ENCODE data around the gene CHTOP. TPM values are rescaled to one million over a fixed set of nuclear protein-coding genes. Genes with fewer than 3 reads are reported as not detected.

CHTOP gene
- total and polyA plus RNA-seq, 2 of the 8 experiments (the other 6 are each of a cell fraction or from before 2014, with no cell fraction given) = 84.6 to 104 TPM

GRCh38 chr1:153607381-153607780, 26.5 kb upstream of the CHTOP start:
- H3K18ac ChIP-seq (ENCODE audit: extremely low read depth, low read length) = no peak overlapping the region
- TF ChIP-seq TAF1 (IDR thresholded peaks at IDR 0.05; ENCODE audit: low read depth, low read length) (no peak), SP2 (IDR thresholded peaks at IDR 0.05; ENCODE audit: low read length) (no peak), USF2 (IDR thresholded peaks at IDR 0.05; ENCODE audit: low read length) (no peak), SIN3A (conservative IDR thresholded peaks at IDR 0.05 in 1 of 2, IDR thresholded peaks at IDR 0.05 in 1 of 2; ENCODE audit: low read depth in 1 of 2, low read length in 2 of 2) (no peak), CTBP2 (IDR thresholded peaks at IDR 0.05; ENCODE audit: borderline replicate concordance, insufficient read depth, insufficient read length, low read length) (no peak), ASH2L (IDR thresholded peaks at IDR 0.05; ENCODE audit: low read length) (no peak), BACH1 (IDR thresholded peaks at IDR 0.05; ENCODE audit: low read length) (no peak), MAFK (IDR thresholded peaks at IDR 0.05; ENCODE audit: low read depth, low read length) (no peak), CHD2 (IDR thresholded peaks at IDR 0.05; ENCODE audit: low read length) (no peak), HDAC2 (IDR thresholded peaks at IDR 0.05; ENCODE audit: borderline replicate concordance in 1 of 2, low read depth in 2 of 2, low read length in 2 of 2) (no peak), EP300 (IDR thresholded peaks at IDR 0.05; ENCODE audit: borderline replicate concordance in 1 of 2, low read depth in 2 of 2, low read length in 2 of 2) (no peak)
- DNase-seq (ENCODE audit: low read depth in 1 of 2, low spot score in 2 of 2) = no peak
- H3K9me3 ChIP-seq (ENCODE audit: insufficient read depth in 2 of 2, low read depth in 1 of 2, low read length in 1 of 2) = no peaks in the 10 kb centered on the region
- ChIA-PET CTCF (ENCODE audit: partially characterized antibody) (interaction anchor here (0.6 to 15.9 kb wide), 9 partner anchors 9 to 374 kb away, joined by 3 to 224 read pairs (median 4); partner anchors contain the start of genes S100A13 and S100A14), POLR2A (ENCODE audit: partially characterized antibody) (interaction anchor here (1.0 to 15.3 kb wide), 4 partner anchors 12 to 383 kb away, joined by 3 to 261 read pairs (median 6); partner anchors contain the start of genes CHTOP, RPS27, S100A1 and S100A13)
- H2BK20ac ChIP-seq (ENCODE audit: low read length) = no peak overlapping the region
- H3K23ac ChIP-seq (ENCODE audit: insufficient read length) = no peak overlapping the region
- H3K4me2 ChIP-seq (ENCODE audit: insufficient read depth in 1 of 2, low read depth in 2 of 2, low read length in 2 of 2) = no peak overlapping the region
- no peaks in the 10 kb centered on the region for H3K79me2 ChIP-seq (ENCODE audit: control insufficient read depth in 1 of 2, insufficient read depth in 2 of 2, low read length in 2 of 2)
- H2BK15ac ChIP-seq (ENCODE audit: low read length) = no peak overlapping the region
- no peaks in the 10 kb centered on the region for H4K20me1 ChIP-seq (replicated peaks in 1 of 2; ENCODE audit: control insufficient read depth in 1 of 2, insufficient read depth in 2 of 2, low read length in 2 of 2)
- FAIRE-seq = no peak
- no peak overlapping the region for H3K4me3 ChIP-seq (ENCODE audit: extremely low read depth in 1 of 4, insufficient read depth in 2 of 4, low read depth in 3 of 4, low read length in 4 of 4)
- H2AFZ ChIP-seq (ENCODE audit: low read length) = no peak overlapping the region
- no peak overlapping the region for H3K4ac ChIP-seq (replicated peaks; ENCODE audit: insufficient read length, low read depth, low read length)
- H4K91ac ChIP-seq (replicated peaks; ENCODE audit: insufficient read length, low read length) = no peak overlapping the region
- H2BK5ac ChIP-seq (ENCODE audit: low read depth, low read length) = no peak overlapping the region
- peaks cover 0 to 26% (median 16%) of the 10 kb centered on the region in 4 experiments; a peak in 6 of 7 replicates for H3K4me1 ChIP-seq (replicated peaks in 1 of 4; ENCODE audit: control insufficient read depth in 3 of 4, insufficient read depth in 4 of 4, low read length in 3 of 4)
- H2AK5ac ChIP-seq (ENCODE audit: low read depth, low read length) = no peak overlapping the region
- peaks cover 3% of the 10 kb centered on the region; the same call in 1 of the 2 replicates for H3K23me2 ChIP-seq (ENCODE audit: low read depth, low read length)
- H2BK120ac ChIP-seq (replicated peaks; ENCODE audit: low read depth, low read length) = no peak overlapping the region
- H3K27ac ChIP-seq (ENCODE audit: low read depth, low read length) = no peak overlapping the region; the same call in 1 of the 2 replicates
- no peak overlapping the region for H3K14ac ChIP-seq (ENCODE audit: insufficient read length)
- H4K8ac ChIP-seq (ENCODE audit: extremely low read depth, insufficient read depth, low read length) = no peak overlapping the region; the same call in 1 of the 2 replicates
- WGBS, 2 experiments (ENCODE audit: extremely low coverage in 1 of 2, insufficient coverage in 1 of 2, insufficient read length in 1 of 2, insufficient replicate concordance in 2 of 2, low coverage in 1 of 2, low lambda C conversion rate in 2 of 2, missing lambda C conversion rate in 1 of 2) = 94% methylated on average over 8 of the region's 8 CpGs; no CpG with 5 or more reads in 1 of the 2 experiments
- no peak overlapping the region for H3K9ac ChIP-seq (replicated peaks in 1 of 4; ENCODE audit: extremely low read depth in 1 of 4, low read depth in 3 of 4, low read length in 3 of 4)
- H4K5ac ChIP-seq (ENCODE audit: insufficient read length, low read depth, low read length) = no peak overlapping the region
- no peaks in the 10 kb centered on the region for H3K27me3 ChIP-seq (replicated peaks in 1 of 4; ENCODE audit: control insufficient read depth in 3 of 4, extremely low read depth in 1 of 4, insufficient read depth in 3 of 4, low read length in 3 of 4)
- no peak overlapping the region for H3K56ac ChIP-seq (replicated peaks; ENCODE audit: insufficient read length, low read depth, low read length)
- H2BK12ac ChIP-seq (ENCODE audit: low read depth, low read length) = no peak overlapping the region
- H3K36me3 ChIP-seq (ENCODE audit: control insufficient read depth in 2 of 4, insufficient read depth in 4 of 4, low read length in 3 of 4) = no peaks in the 10 kb centered on the region
- H3K79me1 ChIP-seq (ENCODE audit: low read depth, low read length) = no peaks in the 10 kb centered on the region
